GM12801 (cell line): ENCODE results near the gene ZNF423.

Experiments
- TF ChIP-seq, protein P1 (sequence below): IDR thresholded peaks from one replicate; pipeline ENCODE4 v1.5.1; 2011; ENCODE audit warnings: control low read depth; ENCODE audit not compliant: insufficient read length; ENCODE audit errors: extremely low read depth

ZNF423 gene

DNA sequence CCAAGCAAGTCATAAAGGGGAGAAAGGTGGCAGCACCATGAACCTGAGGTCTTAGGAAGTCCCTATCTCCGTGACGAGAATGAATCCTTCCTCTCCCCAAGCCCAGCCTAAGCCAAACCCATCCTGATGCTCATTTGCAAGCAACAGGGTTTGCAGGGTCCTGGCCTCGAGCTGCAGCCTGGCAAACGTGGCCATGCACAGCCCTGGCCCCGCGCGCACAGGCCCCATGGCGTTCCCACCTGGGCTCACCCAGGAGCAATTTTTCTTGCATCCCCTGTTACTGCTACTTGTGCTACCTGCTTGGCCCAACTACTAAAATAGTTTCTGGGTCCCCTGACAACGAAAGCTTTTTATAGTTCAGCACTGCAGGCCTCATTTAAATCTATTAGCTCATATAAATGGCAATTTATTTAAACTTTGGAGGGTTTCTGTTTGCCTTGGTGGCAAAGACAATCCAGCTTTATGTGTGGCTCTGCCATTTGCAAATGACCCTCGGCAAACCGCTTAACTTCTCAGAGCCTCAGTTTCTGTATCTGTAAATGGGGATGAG, 340.8 kb downstream of the ZNF423 start:
- TF ChIP-seq, protein P1, sequence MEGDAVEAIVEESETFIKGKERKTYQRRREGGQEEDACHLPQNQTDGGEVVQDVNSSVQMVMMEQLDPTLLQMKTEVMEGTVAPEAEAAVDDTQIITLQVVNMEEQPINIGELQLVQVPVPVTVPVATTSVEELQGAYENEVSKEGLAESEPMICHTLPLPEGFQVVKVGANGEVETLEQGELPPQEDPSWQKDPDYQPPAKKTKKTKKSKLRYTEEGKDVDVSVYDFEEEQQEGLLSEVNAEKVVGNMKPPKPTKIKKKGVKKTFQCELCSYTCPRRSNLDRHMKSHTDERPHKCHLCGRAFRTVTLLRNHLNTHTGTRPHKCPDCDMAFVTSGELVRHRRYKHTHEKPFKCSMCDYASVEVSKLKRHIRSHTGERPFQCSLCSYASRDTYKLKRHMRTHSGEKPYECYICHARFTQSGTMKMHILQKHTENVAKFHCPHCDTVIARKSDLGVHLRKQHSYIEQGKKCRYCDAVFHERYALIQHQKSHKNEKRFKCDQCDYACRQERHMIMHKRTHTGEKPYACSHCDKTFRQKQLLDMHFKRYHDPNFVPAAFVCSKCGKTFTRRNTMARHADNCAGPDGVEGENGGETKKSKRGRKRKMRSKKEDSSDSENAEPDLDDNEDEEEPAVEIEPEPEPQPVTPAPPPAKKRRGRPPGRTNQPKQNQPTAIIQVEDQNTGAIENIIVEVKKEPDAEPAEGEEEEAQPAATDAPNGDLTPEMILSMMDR = no peak

DNA sequence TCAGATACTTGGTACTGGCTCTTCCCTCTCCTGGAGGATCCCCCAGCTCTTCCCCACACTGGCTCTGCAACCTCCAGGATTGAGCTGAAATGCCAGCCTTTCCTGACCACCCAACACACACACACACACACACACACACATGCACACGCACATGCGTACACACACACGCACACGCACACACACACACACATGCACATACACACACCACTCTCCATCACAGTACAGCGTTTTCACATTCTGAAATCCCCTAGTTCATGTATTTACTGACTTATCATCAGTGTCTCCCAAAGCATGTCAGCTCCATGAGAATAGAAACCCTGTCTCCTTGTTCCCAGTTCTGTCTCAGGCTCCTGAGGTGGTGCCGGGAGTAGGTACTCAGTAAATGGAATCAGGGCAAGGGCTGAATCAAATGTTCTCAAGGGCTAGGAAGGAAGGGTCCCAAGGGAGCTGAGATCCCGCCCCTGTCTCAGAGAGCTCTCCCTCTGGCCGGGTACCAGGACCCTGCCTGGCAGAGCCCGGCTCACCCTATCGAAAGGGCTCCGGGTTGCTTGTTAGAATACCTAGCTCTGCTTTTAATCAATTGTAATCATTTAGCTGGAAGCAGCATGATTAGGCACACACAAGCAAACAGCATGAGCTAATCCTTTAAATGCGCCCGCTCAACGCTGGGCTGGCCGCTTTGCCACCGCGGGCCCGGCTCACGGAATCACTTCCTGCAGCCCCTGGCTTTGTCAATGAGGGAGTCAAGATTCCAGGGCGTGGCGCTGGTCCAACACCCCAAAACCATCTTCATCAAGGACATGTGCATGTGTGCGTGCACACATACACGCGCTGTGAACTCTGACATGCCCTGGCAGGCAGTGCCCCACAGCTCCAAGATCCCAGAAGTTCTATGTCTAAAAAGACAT, 341.6 kb downstream of the ZNF423 start:
- TF ChIP-seq, protein P1 = no peak

DNA sequence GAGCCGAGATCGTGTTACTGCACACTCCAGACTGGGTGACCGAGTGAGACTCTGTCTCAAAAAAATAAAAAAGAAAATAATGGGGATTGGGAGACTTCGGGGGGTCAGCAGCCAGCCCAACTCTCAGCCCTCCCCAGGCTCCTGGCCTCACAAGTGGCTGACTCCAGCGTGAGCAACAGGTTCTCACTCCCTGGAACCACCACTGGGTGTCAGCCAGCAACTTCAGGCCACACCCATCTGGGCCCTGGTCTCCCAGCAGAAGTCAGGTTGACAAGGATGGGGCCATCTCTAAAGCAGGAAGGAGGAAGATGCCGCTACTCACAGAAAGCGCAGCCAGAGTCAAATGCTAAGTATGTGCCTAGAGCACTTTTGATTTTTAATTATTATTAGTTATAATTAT, 342.9 kb downstream of the ZNF423 start:
- TF ChIP-seq, protein P1 = no peak

DNA sequence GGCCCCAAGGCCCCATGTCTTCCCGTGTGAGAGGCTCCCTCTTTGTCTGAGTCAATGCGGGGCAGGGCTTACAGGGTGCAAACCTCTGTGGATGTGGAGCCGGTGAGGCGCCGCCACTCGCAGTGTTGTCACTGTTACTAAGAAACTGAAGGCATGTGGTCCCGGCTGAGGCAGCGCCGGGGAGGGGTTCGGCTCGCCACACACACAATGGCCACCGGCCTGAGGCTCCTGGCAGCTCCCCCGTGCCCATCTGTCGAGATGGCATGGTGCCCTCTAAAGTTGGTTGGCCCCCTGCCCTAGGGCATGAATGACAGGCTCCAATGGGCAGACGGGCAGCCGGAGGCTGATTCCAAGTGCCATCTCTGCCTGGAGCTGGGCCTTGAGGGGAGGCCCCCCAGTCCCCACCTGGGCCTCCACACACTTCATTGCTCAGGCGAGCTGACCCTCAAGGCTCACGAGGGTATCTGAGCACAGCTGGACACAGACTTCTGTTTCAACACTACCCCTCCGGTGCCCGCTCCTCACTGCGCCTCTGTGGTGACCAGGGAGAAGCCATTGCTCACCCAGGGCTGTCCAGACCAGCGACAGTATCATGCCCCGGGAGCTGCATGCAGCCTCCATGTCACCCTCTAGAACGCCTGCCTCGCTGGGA, 345.1 kb downstream of the ZNF423 start:
- TF ChIP-seq, protein P1 = no peak

DNA sequence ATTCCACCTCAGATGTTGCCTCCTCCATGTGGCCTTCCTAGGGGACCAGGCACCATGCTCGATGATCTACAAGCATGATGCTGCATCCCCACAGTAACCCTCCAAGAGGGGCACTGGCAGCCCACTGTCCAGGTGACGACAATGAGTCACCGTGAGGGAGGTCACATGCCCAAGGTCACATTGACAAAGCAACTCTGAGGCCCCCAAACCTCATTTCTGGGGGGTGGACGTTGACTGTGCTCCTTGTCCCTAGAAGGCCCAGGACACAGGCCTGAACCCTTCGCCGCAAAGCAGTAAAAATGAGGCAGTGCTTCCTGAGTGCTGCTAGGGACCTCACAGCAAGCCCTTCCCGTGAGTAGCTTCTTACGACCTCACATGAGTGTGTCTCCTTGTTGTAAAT, 345.8 kb downstream of the ZNF423 start:
- TF ChIP-seq, protein P1 = no peak

DNA sequence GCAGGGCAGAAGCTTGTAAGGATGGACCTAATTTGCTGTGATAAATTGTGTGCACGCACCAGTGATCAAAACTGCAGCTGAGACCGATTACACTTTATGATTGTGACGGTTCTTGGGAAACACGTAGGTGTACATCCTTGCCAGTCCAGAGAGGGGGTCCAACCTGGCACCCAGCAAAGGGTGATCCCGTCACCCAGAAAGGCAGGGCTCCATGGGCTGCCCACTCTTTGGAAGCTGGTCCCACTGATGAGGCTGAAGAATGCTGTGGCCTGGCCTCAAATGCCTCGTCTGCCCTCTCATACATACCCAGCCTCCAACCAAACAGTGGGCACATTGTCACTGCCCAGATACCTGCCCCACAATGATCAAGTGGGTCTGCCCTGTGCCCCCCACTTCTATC, 350.4 kb downstream of the ZNF423 start:
- TF ChIP-seq, protein P1 = no peak

DNA sequence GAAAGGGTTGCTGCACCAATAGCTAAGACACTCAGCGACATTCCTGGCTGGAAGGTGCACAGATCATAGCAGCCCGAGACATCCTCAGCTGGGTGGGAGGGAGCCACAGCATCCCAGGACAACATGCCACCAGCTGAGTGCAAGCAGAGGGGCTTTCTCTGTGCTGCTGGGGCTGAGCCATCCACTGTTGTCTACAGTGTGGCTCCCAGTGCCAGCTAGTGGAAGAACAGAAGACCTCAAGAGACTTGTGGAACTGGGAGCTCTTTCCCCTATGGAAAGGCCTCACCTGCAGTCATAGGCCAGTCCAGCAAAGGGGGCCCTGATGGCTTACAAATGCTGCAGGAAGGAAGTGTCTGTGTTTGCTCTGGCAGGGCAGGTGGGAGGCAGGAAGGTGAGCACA, 351.3 kb downstream of the ZNF423 start:
- TF ChIP-seq, protein P1 = no peak
